B cell (primary cell): ENCODE data around the gene PDZD2. TPM values are rescaled to one million over a fixed set of nuclear protein-coding genes. Genes with fewer than 3 reads are reported as not detected.

ENCODE experiments used
- ATAC-seq: fragments of 200-7000 bp; cut with Tn5 transposase; one replicate; pipeline ENCODE4 v1.10.0; 2021; ENCODE audit warnings: low read depth, mild to moderate bottlenecking, moderate number of reproducible peaks, moderate library complexity
- CTCF ChIA-PET: fragments of 350-600 bp; sonication (Branson Sonifier 250); formaldehyde crosslinking; loops from one replicate; lab custom pipeline; 2021; ENCODE audit warnings: antibody characterized with exemption, inconsistent platforms; lab: Charles Lee
- POLR2A ChIA-PET: fragments of 350-600 bp; sonication (Branson Sonifier 250); formaldehyde crosslinking; loops from one replicate; lab custom pipeline; 2021; ENCODE audit warnings: antibody characterized with exemption; lab: Charles Lee
- DNase-seq: peaks from one replicate; pipeline ENCODE4 v3.0.0; 2013
- H2AFZ ChIP-seq: 2 replicates; pipeline ENCODE4 v1.6.1; 2012; ENCODE audit warnings: mild to moderate bottlenecking, low read depth, low read length; ENCODE audit not compliant: insufficient read depth, poor library complexity, severe bottlenecking
- H3K27ac ChIP-seq, 2 donors: 1 replicate in 1 of 2; 2 replicates in 1 of 2; pipeline ENCODE4 v1.5.1; 2012 to 2013; ENCODE audit warnings: low read length in 2 of 2, mild to moderate bottlenecking in 2 of 2, moderate library complexity in 1 of 2
- H3K27me3 ChIP-seq, 4 experiments: fragments of 200-600 bp in 1 of 4; sonication (generic) in 1 of 4; replicated peaks in 1 of 4; 1 replicate in 2 of 4; 2 replicates in 2 of 4; pipeline versions ENCODE4 v1.6.1 to v1.7.0; 2013 to 2016; ENCODE audit warnings: low read length in 3 of 4, mild to moderate bottlenecking in 2 of 4, mixed read lengths in 1 of 4, moderate library complexity in 1 of 4; ENCODE audit not compliant: insufficient read depth in 4 of 4, control insufficient read depth in 3 of 4; ENCODE audit errors: control extremely low read depth in 1 of 4
- H3K36me3 ChIP-seq, 2 experiments: replicated peaks in 1 of 2; 1 replicate in 1 of 2; 2 replicates in 1 of 2; pipeline versions ENCODE4 v1.6.1 to v1.7.1; 2013; ENCODE audit warnings: low read length in 1 of 2; ENCODE audit not compliant: insufficient read depth in 2 of 2, control insufficient read depth in 1 of 2; ENCODE audit errors: control extremely low read depth in 1 of 2, extremely low read depth in 1 of 2
- H3K4me1 ChIP-seq, 2 donors: fragments of 200-600 bp in 1 of 2; sonication (generic) in 1 of 2; 1 replicate in 1 of 2; 2 replicates in 1 of 2; pipeline versions ENCODE4 v1.5.1 to v1.6.1; 2013 to 2017; ENCODE audit warnings: low read length in 2 of 2; ENCODE audit not compliant: control insufficient read depth in 2 of 2, insufficient read depth in 2 of 2
- H3K4me2 ChIP-seq: replicated peaks from 2 replicates; pipeline ENCODE3; 2012; ENCODE audit warnings: mild to moderate bottlenecking, low read depth, low read length; ENCODE audit not compliant: poor library complexity, severe bottlenecking
- H3K4me3 ChIP-seq, 5 experiments: fragments of 200-600 bp in 1 of 5; sonication (generic) in 1 of 5; 1 replicate in 3 of 5; 2 replicates in 2 of 5; pipeline versions ENCODE4 v1.5.1 to v1.7.0; 2011 to 2016; ENCODE audit warnings: low read length in 4 of 5, mild to moderate bottlenecking in 4 of 5, low read depth in 2 of 5, control low read depth in 1 of 5, moderate library complexity in 1 of 5; ENCODE audit not compliant: insufficient read depth in 1 of 5; ENCODE audit errors: control extremely low read depth in 1 of 5, extremely low read depth in 1 of 5
- H3K79me2 ChIP-seq: fragments of 200-600 bp; sonication (generic); one replicate; pipeline ENCODE4 v1.6.0; 2016; ENCODE audit warnings: low read length; ENCODE audit not compliant: control insufficient read depth, insufficient read depth
- H3K9ac ChIP-seq: fragments of 200-600 bp; sonication (generic); 2 replicates; pipeline ENCODE4 v1.6.1; 2017; ENCODE audit warnings: mild to moderate bottlenecking, low read length, moderate library complexity
- H3K9me3 ChIP-seq, 3 donors: one replicate each; pipeline versions ENCODE4 v1.6.1 to v1.7.1; 2013; ENCODE audit warnings: low read length in 2 of 3; ENCODE audit not compliant: control insufficient read depth in 2 of 3, insufficient read depth in 1 of 3; ENCODE audit errors: control extremely low read depth in 1 of 3
- H4K20me1 ChIP-seq: 2 replicates; pipeline ENCODE4 v1.6.0; 2012; ENCODE audit warnings: mild to moderate bottlenecking, low read length; ENCODE audit not compliant: insufficient read depth, control insufficient read depth, poor library complexity, severe bottlenecking
- H3K27ac Mint-ChIP-seq: one replicate; pipeline ENCODE4 v1.8.0; 2021; ENCODE audit warnings: mixed read lengths
- H3K27me3 Mint-ChIP-seq: one replicate; pipeline ENCODE4 v1.8.0; 2021; ENCODE audit warnings: mixed read lengths
- H3K4me1 Mint-ChIP-seq: one replicate; pipeline ENCODE4 v1.8.0; 2021; ENCODE audit warnings: mixed read lengths
- H3K4me3 Mint-ChIP-seq: one replicate; pipeline ENCODE4 v1.8.0; 2021; ENCODE audit warnings: mixed read lengths
- H3K9me3 Mint-ChIP-seq: one replicate; pipeline ENCODE4 v1.8.0; 2022; ENCODE audit warnings: mixed read lengths; ENCODE audit not compliant: insufficient read depth
- CTCF ChIP-seq: fragments of 200-600 bp; IDR thresholded peaks from one replicate; pipeline ENCODE4 v1.8.0; 2022; ENCODE audit warnings: antibody characterized with exemption, mild to moderate bottlenecking
- EZH2 ChIP-seq: IDR thresholded peaks from 2 replicates; pipeline ENCODE4 v1.6.1; 2012; ENCODE audit warnings: borderline replicate concordance, low read depth, mild to moderate bottlenecking, moderate library complexity, low read length; ENCODE audit not compliant: insufficient read depth, poor library complexity, severe bottlenecking
- WGBS: methylation state at CpG from one replicate; pipeline ENCODE4 v1.1.5; 2013; ENCODE audit warnings: missing lambda C conversion rate; ENCODE audit not compliant: insufficient coverage; 5-methylcytosine and 5-hydroxymethylcytosine counted together
- intact Hi-C: fragments of 100-400 bp; cut with micrococcal nuclease; formaldehyde crosslinking; loops from one replicate; pipeline ENCODE4 v1.10.0; 2022
- polyA plus RNA-seq: library from polyadenylated mRNA; depleted of rRNA; stranded (reverse); fragments of >200 nt; gene quantifications from 2 replicates; pipeline ENCODE4 v1.2.3, GENCODE V29; 2012
- total RNA-seq, 2 donors: library from RNA; stranded (reverse); fragments of 120-200 nt in 1 of 2; gene quantifications; 1 replicate in 1 of 2; 2 replicates in 1 of 2; pipeline versions ENCODE4 v1.2.3 to v1.2.4, GENCODE V29; 2013 to 2022

The PDZD2 gene
- total and polyA plus RNA-seq, 2 donors (not counting 1 experiment from before 2014, with no cell fraction given), result not detected

GRCh38 chr5:31753700-31754357, 114.9 kb downstream of the PDZD2 start:
- Mint-ChIP-seq H3K27ac (no peak overlapping the region), H3K9me3 (no peaks in the 10 kb centered on the region), H3K27me3 (no peaks in the 10 kb centered on the region), H3K4me1 (no peaks in the 10 kb centered on the region), H3K4me3 (no peak overlapping the region)
- H3K27me3 ChIP-seq, result no peaks in the 10 kb centered on the region
- no peak overlapping the region for H3K27ac ChIP-seq
- WGBS, result 93% methylated on average over 8 of the region's 9 CpGs
- no peaks in the 10 kb centered on the region for H3K79me2 ChIP-seq
- ChIA-PET CTCF (no interaction called here), POLR2A (no interaction called here)
- no peaks in the 10 kb centered on the region for H3K4me1 ChIP-seq
- no peaks in the 10 kb centered on the region for H3K36me3 ChIP-seq
- H3K4me2 ChIP-seq, result no peak overlapping the region
- no peak overlapping the region for H3K9ac ChIP-seq
- ATAC-seq, result no peak
- TF ChIP-seq EZH2 (no peak), CTCF (no peak)
- H3K4me3 ChIP-seq, result no peak overlapping the region
- intact Hi-C loops, result no loop called here
- H3K9me3 ChIP-seq, result peaks cover 0 to 3% (median 0%) of the 10 kb centered on the region in 3 donors
- DNase-seq, result no peak
- no peak overlapping the region for H2AFZ ChIP-seq
- H4K20me1 ChIP-seq, result no peaks in the 10 kb centered on the region

- ATAC-seq (no peak), DNase-seq (no peak)
- WGBS, result 93% methylated on average over 2 of the region's 4 CpGs
- no peak overlapping the region for H3K4me2 ChIP-seq
- no peak overlapping the region for H3K4me3 ChIP-seq
- H3K4me3 Mint-ChIP-seq, result no peak overlapping the region
- H3K79me2 ChIP-seq, result no peaks in the 10 kb centered on the region
- no peak overlapping the region for H2AFZ ChIP-seq
- TF ChIP-seq CTCF (no peak), EZH2 (no peak)
- H3K27ac ChIP-seq, result no peak overlapping the region
- H3K4me1 Mint-ChIP-seq, result no peaks in the 10 kb centered on the region
- intact Hi-C loops, result no loop called here
- no peaks in the 10 kb centered on the region for H3K27me3 ChIP-seq
- H3K9ac ChIP-seq, result no peak overlapping the region
- no peaks in the 10 kb centered on the region for H3K36me3 ChIP-seq
- no peaks in the 10 kb centered on the region for H3K4me1 ChIP-seq
- no peaks in the 10 kb centered on the region for H3K27me3 Mint-ChIP-seq
- no peaks in the 10 kb centered on the region for H3K9me3 Mint-ChIP-seq
- ChIA-PET CTCF (no interaction called here), POLR2A (no interaction called here)
- H3K27ac Mint-ChIP-seq, result no peak overlapping the region
- no peaks in the 10 kb centered on the region for H4K20me1 ChIP-seq
- H3K9me3 ChIP-seq, result peaks cover 0 to 3% (median 0%) of the 10 kb centered on the region in 3 donors
These were observed 115.4 kb downstream of the PDZD2 start for GRCh38 chr5:31754358-31754704.
